ENCODE measurements around the gene ZNF335.
"Not testable (repeated sequence)": the region's sequence is repeated elsewhere in the genome, so short reads cannot be mapped to it uniquely, and the experiment has no call there.

Gene ZNF335

DNA sequence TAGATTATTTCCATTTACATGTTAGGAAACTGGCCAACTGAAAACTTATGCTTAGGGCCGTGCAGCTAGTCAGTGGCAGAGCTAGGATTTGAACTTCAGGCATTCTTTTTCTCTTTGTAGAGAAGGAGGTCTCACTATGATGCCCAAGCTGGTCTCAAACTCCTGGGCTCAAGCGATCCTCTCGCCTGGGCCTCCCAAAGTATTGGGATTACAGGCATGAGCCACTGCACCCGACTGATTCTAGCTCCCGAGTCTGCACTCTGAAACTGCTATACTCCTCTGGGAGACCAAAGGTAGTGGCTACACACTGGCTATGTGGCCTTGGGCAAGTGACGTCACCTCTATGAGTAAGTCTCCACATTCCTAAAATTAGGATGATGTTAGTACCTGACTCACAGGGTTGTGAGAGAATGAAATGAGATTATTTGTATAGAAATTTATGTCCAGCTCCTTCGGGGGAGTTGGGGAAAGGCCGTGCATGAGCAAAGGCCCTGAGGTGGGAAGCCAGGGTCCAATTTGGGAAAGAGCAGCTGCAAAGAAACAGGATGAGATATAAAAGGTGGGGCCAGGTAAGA, 66.4 kb downstream of the ZNF335 start:
- H3K36me3 ChIP-seq (ENCODE audit: insufficient read depth, low read length): no peaks in the 10 kb centered on the region
- H3F3A ChIP-seq (ENCODE audit: low read depth): no peaks in the 10 kb centered on the region
- no peak overlapping the region for H3K4me3 ChIP-seq (ENCODE audit: low read length, poor library complexity, severe bottlenecking)
- H4K20me1 ChIP-seq (ENCODE audit: insufficient read depth, low read length, poor library complexity, severe bottlenecking): no peaks in the 10 kb centered on the region
- no peak overlapping the region for H3K9ac ChIP-seq (ENCODE audit: low read depth, low read length, poor library complexity, severe bottlenecking)
- no peaks in the 10 kb centered on the region for H3K9me3 ChIP-seq (ENCODE audit: insufficient read depth, low read depth, low read length)
- no peaks in the 10 kb centered on the region for H3K79me2 ChIP-seq (ENCODE audit: insufficient read depth, low read length)
- H2AFZ ChIP-seq (ENCODE audit: low read length): no peak overlapping the region
- H3K4me2 ChIP-seq (ENCODE audit: low read depth, low read length, poor library complexity, severe bottlenecking): no peak overlapping the region
- no peaks in the 10 kb centered on the region for H3K9me2 ChIP-seq (replicated peaks; ENCODE audit: low read depth, low read length)
- peaks cover 4% of the 10 kb centered on the region for H3K4me1 ChIP-seq (ENCODE audit: insufficient read depth, low read length, poor library complexity, severe bottlenecking)
- no peaks in the 10 kb centered on the region for H3K27me3 ChIP-seq (ENCODE audit: insufficient read depth, low read length, poor library complexity, severe bottlenecking)
- TF ChIP-seq, protein P1, sequence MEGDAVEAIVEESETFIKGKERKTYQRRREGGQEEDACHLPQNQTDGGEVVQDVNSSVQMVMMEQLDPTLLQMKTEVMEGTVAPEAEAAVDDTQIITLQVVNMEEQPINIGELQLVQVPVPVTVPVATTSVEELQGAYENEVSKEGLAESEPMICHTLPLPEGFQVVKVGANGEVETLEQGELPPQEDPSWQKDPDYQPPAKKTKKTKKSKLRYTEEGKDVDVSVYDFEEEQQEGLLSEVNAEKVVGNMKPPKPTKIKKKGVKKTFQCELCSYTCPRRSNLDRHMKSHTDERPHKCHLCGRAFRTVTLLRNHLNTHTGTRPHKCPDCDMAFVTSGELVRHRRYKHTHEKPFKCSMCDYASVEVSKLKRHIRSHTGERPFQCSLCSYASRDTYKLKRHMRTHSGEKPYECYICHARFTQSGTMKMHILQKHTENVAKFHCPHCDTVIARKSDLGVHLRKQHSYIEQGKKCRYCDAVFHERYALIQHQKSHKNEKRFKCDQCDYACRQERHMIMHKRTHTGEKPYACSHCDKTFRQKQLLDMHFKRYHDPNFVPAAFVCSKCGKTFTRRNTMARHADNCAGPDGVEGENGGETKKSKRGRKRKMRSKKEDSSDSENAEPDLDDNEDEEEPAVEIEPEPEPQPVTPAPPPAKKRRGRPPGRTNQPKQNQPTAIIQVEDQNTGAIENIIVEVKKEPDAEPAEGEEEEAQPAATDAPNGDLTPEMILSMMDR (conservative IDR thresholded peaks at IDR 0.05; ENCODE audit: low read length): no peak
- TF ChIP-seq EZH2phosphoT487 (IDR thresholded peaks at IDR 0.05; ENCODE audit: borderline replicate concordance): no peak

DNA sequence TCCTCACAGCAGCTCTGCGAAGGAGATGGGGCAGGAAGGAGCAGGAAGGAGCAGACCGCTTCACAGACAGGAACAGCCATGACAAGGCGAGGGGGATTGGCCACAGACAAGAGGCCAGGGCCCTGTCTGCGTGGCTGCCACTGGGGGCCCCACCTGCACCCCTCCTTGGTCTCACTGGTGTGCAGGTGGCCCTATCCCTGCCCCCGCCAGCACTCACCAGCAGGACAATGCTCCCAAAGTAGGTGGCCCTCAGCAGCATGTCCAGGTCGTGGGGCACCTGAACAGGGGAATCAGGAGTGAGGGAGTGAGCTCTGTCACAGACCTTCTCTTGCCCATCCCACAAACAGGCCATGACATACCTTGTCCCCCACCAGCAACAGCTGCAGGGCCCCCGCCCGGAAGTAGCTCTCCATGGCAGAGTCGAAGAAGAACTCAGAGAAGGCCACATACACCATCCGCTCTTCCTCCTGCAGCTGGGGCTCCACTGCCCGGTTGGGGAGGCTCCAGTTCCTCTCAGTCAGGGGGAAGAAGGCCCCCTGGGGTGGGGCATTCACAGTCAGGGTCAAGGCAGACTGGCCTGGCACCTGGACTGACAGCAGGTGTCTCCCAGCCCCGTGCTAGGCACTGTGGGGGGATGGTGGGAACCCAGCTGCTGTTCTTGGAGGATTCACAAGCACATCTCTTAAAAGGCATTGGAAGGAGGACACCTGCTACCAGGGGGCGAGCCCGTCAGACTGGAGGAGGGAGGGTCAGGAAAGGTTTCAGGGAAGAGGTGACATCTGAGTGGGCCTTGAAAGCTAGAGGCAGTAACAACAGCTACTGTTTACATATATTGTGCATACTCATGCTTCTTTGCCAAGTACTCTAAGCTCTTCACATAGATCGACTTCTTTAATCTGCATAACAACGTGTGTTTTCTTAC, 67.2 kb downstream of the ZNF335 start:
- no peaks in the 10 kb centered on the region for H3F3A ChIP-seq (ENCODE audit: low read depth)
- no peak overlapping the region for H2AFZ ChIP-seq (ENCODE audit: low read length)
- H3K9ac ChIP-seq (ENCODE audit: low read depth, low read length, poor library complexity, severe bottlenecking): no peak overlapping the region
- no peak overlapping the region for H3K4me2 ChIP-seq (ENCODE audit: low read depth, low read length, poor library complexity, severe bottlenecking)
- no peaks in the 10 kb centered on the region for H3K79me2 ChIP-seq (ENCODE audit: insufficient read depth, low read length)
- H3K4me1 ChIP-seq (ENCODE audit: insufficient read depth, low read length, poor library complexity, severe bottlenecking): peaks cover 4% of the 10 kb centered on the region
- no peaks in the 10 kb centered on the region for H4K20me1 ChIP-seq (ENCODE audit: insufficient read depth, low read length, poor library complexity, severe bottlenecking)
- H3K27me3 ChIP-seq (ENCODE audit: insufficient read depth, low read length, poor library complexity, severe bottlenecking): no peaks in the 10 kb centered on the region
- H3K9me2 ChIP-seq (replicated peaks; ENCODE audit: low read depth, low read length): no peaks in the 10 kb centered on the region
- no peaks in the 10 kb centered on the region for H3K36me3 ChIP-seq (ENCODE audit: insufficient read depth, low read length)
- TF ChIP-seq, protein P1 (conservative IDR thresholded peaks at IDR 0.05; ENCODE audit: low read length): no peak
- no peak for TF ChIP-seq EZH2phosphoT487 (IDR thresholded peaks at IDR 0.05; ENCODE audit: borderline replicate concordance)
- H3K9me3 ChIP-seq (ENCODE audit: insufficient read depth, low read depth, low read length): no peaks in the 10 kb centered on the region
- H3K4me3 ChIP-seq (ENCODE audit: low read length, poor library complexity, severe bottlenecking): no peak overlapping the region

DNA sequence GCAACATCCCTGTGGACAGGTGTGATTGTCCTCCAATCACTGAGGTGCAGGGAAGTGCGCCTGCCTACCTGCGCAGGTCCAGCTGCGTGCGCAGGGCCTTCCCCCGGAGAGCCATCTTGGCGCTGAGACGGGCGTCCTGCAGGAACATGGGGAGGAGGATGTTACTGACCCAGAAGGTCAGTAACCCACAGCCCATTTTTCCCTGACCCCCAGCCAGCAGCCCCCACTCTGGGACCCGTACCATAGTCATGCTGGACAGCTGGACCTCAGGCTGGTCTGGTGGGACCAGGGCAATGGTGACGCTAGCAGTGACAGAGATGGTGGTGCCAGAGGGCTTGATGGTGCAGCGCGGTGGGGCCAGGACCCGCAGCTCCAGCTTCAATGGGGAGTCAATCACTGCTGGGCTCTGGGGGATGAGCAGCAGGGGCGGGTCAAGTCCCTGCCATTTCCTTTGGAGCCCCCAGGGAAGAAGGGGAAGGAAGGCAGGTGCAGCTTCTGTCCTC, 69.8 kb downstream of the ZNF335 start:
- no peaks in the 10 kb centered on the region for H3K79me2 ChIP-seq (ENCODE audit: insufficient read depth, low read length)
- no peaks in the 10 kb centered on the region for H3F3A ChIP-seq (ENCODE audit: low read depth)
- no peak overlapping the region for H3K4me2 ChIP-seq (ENCODE audit: low read depth, low read length, poor library complexity, severe bottlenecking)
- H3K4me1 ChIP-seq (ENCODE audit: insufficient read depth, low read length, poor library complexity, severe bottlenecking): peaks cover 4% of the 10 kb centered on the region
- H3K9ac ChIP-seq (ENCODE audit: low read depth, low read length, poor library complexity, severe bottlenecking): no peak overlapping the region
- no peaks in the 10 kb centered on the region for H3K36me3 ChIP-seq (ENCODE audit: insufficient read depth, low read length)
- no peak overlapping the region for H2AFZ ChIP-seq (ENCODE audit: low read length)
- H3K9me2 ChIP-seq (replicated peaks; ENCODE audit: low read depth, low read length): no peaks in the 10 kb centered on the region
- H3K9me3 ChIP-seq (ENCODE audit: insufficient read depth, low read depth, low read length): no peaks in the 10 kb centered on the region
- H3K27me3 ChIP-seq (ENCODE audit: insufficient read depth, low read length, poor library complexity, severe bottlenecking): no peaks in the 10 kb centered on the region
- H4K20me1 ChIP-seq (ENCODE audit: insufficient read depth, low read length, poor library complexity, severe bottlenecking): no peaks in the 10 kb centered on the region
- TF ChIP-seq, protein P1 (conservative IDR thresholded peaks at IDR 0.05; ENCODE audit: low read length): no peak
- no peak for TF ChIP-seq EZH2phosphoT487 (IDR thresholded peaks at IDR 0.05; ENCODE audit: borderline replicate concordance)
- H3K4me3 ChIP-seq (ENCODE audit: low read length, poor library complexity, severe bottlenecking): no peak overlapping the region

DNA sequence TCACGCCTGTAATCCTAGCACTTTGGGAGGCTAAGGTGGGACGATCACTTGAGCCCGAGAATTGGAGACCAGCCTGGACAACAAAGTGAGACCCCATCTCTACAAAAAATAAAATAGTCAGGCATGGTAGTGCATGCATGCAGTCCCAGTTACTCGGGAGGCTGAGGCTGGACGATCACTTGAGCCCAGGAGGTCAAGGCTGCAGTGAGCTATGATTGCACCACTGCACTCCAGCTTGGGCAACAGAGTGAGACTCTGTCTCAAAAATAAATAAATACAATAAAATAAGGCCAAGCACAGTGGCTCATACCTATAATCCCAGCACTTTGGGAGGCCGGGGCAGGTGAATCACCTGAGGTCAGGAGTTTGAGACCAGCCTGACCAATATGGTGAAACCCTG, 70.7 kb downstream of the ZNF335 start:
- H3K4me2 ChIP-seq (ENCODE audit: low read depth, low read length, poor library complexity, severe bottlenecking); H4K20me1 ChIP-seq (ENCODE audit: insufficient read depth, low read length, poor library complexity, severe bottlenecking); H3K4me3 ChIP-seq (ENCODE audit: low read length, poor library complexity, severe bottlenecking); H3K79me2 ChIP-seq (ENCODE audit: insufficient read depth, low read length); H3K9ac ChIP-seq (ENCODE audit: low read depth, low read length, poor library complexity, severe bottlenecking); H3K4me1 ChIP-seq (ENCODE audit: insufficient read depth, low read length, poor library complexity, severe bottlenecking); H3K9me3 ChIP-seq (ENCODE audit: insufficient read depth, low read depth, low read length); H3K27me3 ChIP-seq (ENCODE audit: insufficient read depth, low read length, poor library complexity, severe bottlenecking); H2AFZ ChIP-seq (ENCODE audit: low read length); H3K36me3 ChIP-seq (ENCODE audit: insufficient read depth, low read length); H3K9me2 ChIP-seq (replicated peaks; ENCODE audit: low read depth, low read length); H3F3A ChIP-seq (ENCODE audit: low read depth): not testable (repeated sequence)

Measured in Loucy (cell line).